Epithelial cell of alveolus of lung (primary cell): ENCODE results near the gene CDRT15L2. TPM values are rescaled to one million over a fixed set of nuclear protein-coding genes. Genes with fewer than 3 reads are reported as not detected.

ENCODE experiments used
- total RNA-seq: library from RNA; depleted of rRNA; stranded (reverse); fragments of >200 nt; gene quantifications from 2 replicates; pipeline ENCODE4 v1.2.1, GENCODE V29; 2015

The CDRT15L2 gene
- not detected in 2 replicates for total RNA-seq

DNA sequence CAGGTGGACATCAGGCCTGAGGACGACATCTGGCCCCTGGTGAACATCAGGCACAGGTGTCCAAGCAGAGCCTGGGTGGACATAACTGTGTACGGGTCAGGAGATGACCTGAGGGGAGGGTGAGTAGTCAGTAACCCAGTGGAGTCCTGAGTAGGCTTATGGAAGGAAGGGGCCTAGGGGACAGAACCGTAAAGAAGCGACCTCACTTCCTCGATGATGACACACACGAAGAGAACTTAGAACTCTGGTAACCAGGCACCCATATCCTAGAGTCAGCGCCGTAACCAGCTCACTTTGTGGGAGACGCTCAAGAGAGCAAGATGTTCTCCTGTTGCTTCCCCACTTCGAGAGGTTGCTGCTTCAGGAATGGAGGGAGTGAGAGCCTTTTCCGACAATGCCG, at the start of gene CDRT15L2:
Gene CDRT15L2 (plus strand): TSS at position 301 of the 400 bp plus-strand sequence. CDS start 20 bp downstream, at position 321.

Other genes with a start within 250 kb of the CDRT15L2 start
- not detected in 2 replicates for gene LGALS9B, start 112.2 kb upstream of the CDRT15L2 start, total RNA-seq